ENCODE results near the gene NFIL3.

NFIL3 gene

GRCh38 chr9:91364702-91365101, 58.9 kb downstream of the NFIL3 start:
- TF ChIP-seq CTCF (IDR thresholded peaks at IDR 0.05), result no peak

GRCh38 chr9:91364005-91364404, 59.6 kb downstream of the NFIL3 start:
- no peak for TF ChIP-seq CTCF (IDR thresholded peaks at IDR 0.05)

- no peak for TF ChIP-seq CTCF (IDR thresholded peaks at IDR 0.05)
Observed at GRCh38 chr9:91362051-91362611, 61.5 kb downstream of the NFIL3 start.

DNA sequence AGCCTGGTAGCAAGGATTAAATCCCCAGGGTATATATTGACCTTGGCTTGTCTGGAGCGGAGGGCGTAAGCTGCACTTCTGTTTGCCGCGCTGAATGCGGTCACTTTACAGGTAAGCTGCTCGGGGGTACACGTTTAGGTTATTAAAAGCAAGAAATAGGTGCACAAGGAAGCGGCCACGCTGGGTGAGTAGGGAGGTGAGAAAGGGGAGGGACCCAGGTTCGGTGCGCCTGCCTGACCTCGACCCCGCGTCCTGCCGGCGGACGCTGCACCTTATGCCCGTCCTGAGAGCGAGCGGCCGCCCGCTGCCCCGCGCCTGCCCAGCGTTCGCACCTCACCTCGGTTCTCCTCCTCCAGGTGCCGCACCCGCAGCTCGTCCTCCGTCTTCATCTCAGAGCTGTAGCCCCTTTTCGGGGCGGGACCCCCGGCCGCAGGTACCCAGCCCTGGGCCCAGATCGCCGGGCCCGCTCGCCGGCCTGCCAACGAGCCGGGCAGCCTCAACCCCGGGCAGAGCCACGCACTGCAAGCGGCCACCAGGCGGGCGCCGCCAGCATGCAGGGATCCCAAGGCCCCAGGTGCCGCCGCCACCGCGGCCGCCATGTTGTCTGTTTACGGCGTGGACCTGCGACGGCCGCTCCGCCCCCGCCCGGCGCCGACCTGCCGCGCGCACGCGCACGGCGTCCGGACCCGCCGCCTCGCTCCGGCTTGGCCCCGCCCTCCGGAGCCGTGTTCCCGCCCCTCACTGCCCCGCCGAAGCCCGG, 62.2 kb downstream of the NFIL3 start, which contains the start of gene AUH:
Gene AUH (minus strand): TSS at position 628 of the 760 bp plus-strand sequence. CDS start 29 bp downstream, at position 599.
- TF ChIP-seq CTCF (IDR thresholded peaks at IDR 0.05), result no peak

DNA sequence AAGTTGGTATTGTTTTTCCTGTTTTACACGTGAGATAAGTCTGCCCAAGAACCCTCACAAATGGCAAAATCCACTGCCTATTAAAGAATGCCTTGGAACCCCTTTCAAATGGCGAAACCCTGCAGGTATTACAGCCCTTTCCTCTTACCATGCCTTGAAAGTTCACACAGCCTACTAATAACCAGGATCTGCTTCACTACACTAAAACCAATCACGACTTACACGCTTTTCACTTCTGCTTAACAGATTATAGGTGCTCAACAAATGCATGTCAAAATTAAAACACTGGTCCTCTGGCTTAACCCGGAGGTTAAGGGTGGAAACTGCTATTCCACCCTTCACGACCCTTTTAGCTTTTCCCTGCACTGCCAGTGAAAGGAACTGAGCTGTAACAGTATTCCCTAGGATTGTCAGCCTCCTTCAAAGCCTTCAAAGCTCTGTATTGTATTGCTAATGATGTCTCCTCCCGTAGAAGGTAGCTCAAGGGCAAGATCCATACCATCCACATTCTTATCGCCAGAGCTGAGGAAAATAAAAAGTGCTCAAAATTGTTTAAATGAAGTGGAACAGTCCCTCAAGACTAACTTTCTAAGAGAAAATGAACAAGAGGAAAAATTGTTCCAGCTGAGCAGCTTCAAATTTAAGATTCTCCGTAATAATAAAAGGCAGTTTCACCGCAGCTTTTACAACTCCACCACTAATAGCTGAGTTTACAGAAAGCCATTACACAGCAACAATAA, 62.9 kb downstream of the NFIL3 start:
- no peak for TF ChIP-seq CTCF (IDR thresholded peaks at IDR 0.05)

DNA sequence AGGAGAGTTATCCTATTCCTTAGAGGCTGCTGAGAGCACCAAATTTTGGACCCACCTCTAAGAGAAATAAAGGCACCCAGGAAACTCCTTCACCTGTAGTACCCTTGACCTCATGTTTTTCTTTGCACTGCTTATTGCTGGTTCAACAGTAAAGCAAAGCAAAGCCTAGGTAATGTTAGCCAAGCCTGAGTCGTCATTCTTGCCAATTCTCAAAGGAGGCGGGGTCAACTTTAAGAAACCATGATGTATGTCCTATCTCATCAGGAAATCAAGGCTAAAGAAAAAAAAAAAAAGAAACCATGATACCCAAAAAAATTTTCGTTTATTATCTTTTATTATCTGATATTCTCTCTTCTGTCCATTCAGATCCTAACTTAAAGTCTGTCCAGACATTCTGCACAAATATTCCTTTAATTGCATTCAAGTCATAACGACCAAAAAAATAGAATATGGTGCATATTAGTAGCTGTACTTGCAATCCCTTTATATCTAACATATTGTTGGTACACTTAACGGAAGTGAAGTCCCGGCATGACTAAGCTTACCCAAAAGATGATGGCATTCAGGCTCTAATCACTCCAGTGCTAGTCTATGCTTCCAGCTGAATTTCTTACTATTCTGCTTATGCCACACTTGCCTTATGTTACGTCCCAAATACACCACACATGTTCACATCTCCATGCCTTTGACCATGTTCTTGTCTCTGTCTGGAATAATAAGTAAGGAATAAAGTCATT, 63.7 kb downstream of the NFIL3 start:
- TF ChIP-seq CTCF (IDR thresholded peaks at IDR 0.05), result no peak

DNA sequence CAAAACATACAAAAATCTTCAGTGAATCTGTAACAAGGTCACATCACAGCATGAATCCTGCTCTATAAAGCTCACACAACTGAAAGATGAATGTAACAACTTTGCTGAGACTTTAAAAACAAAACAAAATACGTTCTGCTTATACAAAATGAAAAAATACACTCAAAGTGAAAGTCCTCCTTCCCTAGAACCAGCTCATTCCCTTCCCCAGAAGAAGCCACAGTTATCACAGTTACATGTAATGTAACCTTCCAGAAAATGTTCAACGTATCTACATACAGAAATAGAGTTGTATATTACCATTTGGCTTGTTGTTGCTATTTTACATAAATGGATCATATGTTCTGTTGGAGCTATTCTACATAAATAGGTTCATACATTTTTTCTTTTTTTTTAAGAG, 64.5 kb downstream of the NFIL3 start:
- no peak for TF ChIP-seq CTCF (IDR thresholded peaks at IDR 0.05)

All from LNCAP (cell line).